Cardiac muscle cell (in vitro differentiated cells and primary cell): Measurements from ENCODE around the gene ST6GALNAC3. TPM values are rescaled to one million over a fixed set of nuclear protein-coding genes. Genes with fewer than 3 reads are reported as not detected.

Experiments used
- DNase-seq, 2 donors: peaks; one replicate each; pipeline versions ENCODE4 v3.0.0 to v3.0.0-alpha.2; 2010 to 2017; ENCODE audit warnings: low read depth in 1 of 2, low spot score in 1 of 2
- H3K27ac ChIP-seq: fragments of 200-600 bp; sonication (generic); 2 replicates; pipeline ENCODE4 v1.5.1; 2016
- H3K27me3 ChIP-seq: fragments of 200-600 bp; sonication (generic); 2 replicates; pipeline ENCODE4 v1.6.0; 2016; ENCODE audit warnings: control low read depth
- H3K36me3 ChIP-seq: fragments of 200-600 bp; sonication (generic); 2 replicates; pipeline ENCODE4 v1.5.1; 2016; ENCODE audit warnings: control low read depth
- H3K4me1 ChIP-seq: fragments of 200-600 bp; sonication (generic); 2 replicates; pipeline ENCODE4 v1.8.1; 2017; ENCODE audit warnings: low read depth, mild to moderate bottlenecking, mixed run types
- H3K4me3 ChIP-seq: fragments of 200-600 bp; sonication (generic); 2 replicates; pipeline ENCODE4 v1.5.1; 2016; ENCODE audit warnings: mild to moderate bottlenecking
- H3K9me3 ChIP-seq: fragments of 200-600 bp; sonication (generic); 2 replicates; pipeline ENCODE4 v1.5.1; 2017; ENCODE audit warnings: low read depth, mild to moderate bottlenecking, control low read depth
- CTCF ChIP-seq: IDR thresholded peaks from 2 replicates; pipeline ENCODE4 v1.5.1; 2012; ENCODE audit warnings: low read depth, mild to moderate bottlenecking, low read length
- polyA plus RNA-seq: library from polyadenylated mRNA; unstranded; fragments of >200 nt; fragmentation: Nextera tagmentation; extraction: Ambion mirVana; gene quantifications from 2 replicates; pipeline ENCODE4 v1.2.1, GENCODE V29; 2016
- total RNA-seq: library from RNA; depleted of rRNA; stranded (reverse); fragments of >200 nt; gene quantifications from 2 replicates; pipeline ENCODE4 v1.2.3, GENCODE V29; 2016

The ST6GALNAC3 gene
- total and polyA plus RNA-seq, 2 experiments from 2014 or later: 10.4 to 14.8 TPM

- no peak for TF ChIP-seq CTCF
- Histone ChIP-seq H3K27ac (peak overlapping the region; percentile 19), H3K36me3 (no peaks in the 10 kb centered on the region), H3K4me3 (no peak overlapping the region), H3K4me1 (peaks cover 5% of the 10 kb centered on the region), H3K27me3 (no peaks in the 10 kb centered on the region), H3K9me3 (no peaks in the 10 kb centered on the region)
- DNase-seq: peak in 1 of 2 donors; percentile 9
These were observed 436.4 kb downstream of the ST6GALNAC3 start for GRCh38 chr1:76510672-76511557.

GRCh38 chr1:76511558-76512179, 437.1 kb downstream of the ST6GALNAC3 start:
- DNase-seq: no peak
- Histone ChIP-seq H3K36me3 (no peaks in the 10 kb centered on the region), H3K4me3 (no peak overlapping the region), H3K27me3 (no peaks in the 10 kb centered on the region), H3K4me1 (peaks cover 5% of the 10 kb centered on the region), H3K9me3 (no peaks in the 10 kb centered on the region), H3K27ac (peak overlapping the region; percentile 19)
- TF ChIP-seq CTCF: no peak

- DNase-seq: peak in 1 of 2 donors; percentile 7
- H3K36me3 ChIP-seq: no peaks in the 10 kb centered on the region
- TF ChIP-seq CTCF: no peak
These were observed 456.4 kb downstream of the ST6GALNAC3 start for GRCh38 chr1:76530953-76531352.

GRCh38 chr1:76541618-76542017, 467.1 kb downstream of the ST6GALNAC3 start:
- no peak for TF ChIP-seq CTCF
- H3K27ac ChIP-seq: no peak overlapping the region
- no peaks in the 10 kb centered on the region for H3K4me1 ChIP-seq
- no peaks in the 10 kb centered on the region for H3K36me3 ChIP-seq
- DNase-seq: no peak
- no peak overlapping the region for H3K4me3 ChIP-seq
- H3K9me3 ChIP-seq: no peaks in the 10 kb centered on the region
- H3K27me3 ChIP-seq: no peaks in the 10 kb centered on the region

More at GRCh38 chr1:76530953-76531352, 456.4 kb downstream of the ST6GALNAC3 start:
- H3K4me1 ChIP-seq: no peaks in the 10 kb centered on the region
- H3K27me3 ChIP-seq: no peaks in the 10 kb centered on the region
- no peak overlapping the region for H3K4me3 ChIP-seq
- no peaks in the 10 kb centered on the region for H3K9me3 ChIP-seq
- H3K27ac ChIP-seq: no peak overlapping the region

- no peaks in the 10 kb centered on the region for H3K27me3 ChIP-seq
- TF ChIP-seq CTCF: no peak
- no peak overlapping the region for H3K27ac ChIP-seq
- H3K4me1 ChIP-seq: no peaks in the 10 kb centered on the region
- no peak for DNase-seq
- H3K4me3 ChIP-seq: no peak overlapping the region
- no peaks in the 10 kb centered on the region for H3K9me3 ChIP-seq
- H3K36me3 ChIP-seq: no peaks in the 10 kb centered on the region
These were observed 467.8 kb downstream of the ST6GALNAC3 start for GRCh38 chr1:76542359-76542758.
